ENCODE results near the gene DGCR2.

Gene DGCR2

DNA sequence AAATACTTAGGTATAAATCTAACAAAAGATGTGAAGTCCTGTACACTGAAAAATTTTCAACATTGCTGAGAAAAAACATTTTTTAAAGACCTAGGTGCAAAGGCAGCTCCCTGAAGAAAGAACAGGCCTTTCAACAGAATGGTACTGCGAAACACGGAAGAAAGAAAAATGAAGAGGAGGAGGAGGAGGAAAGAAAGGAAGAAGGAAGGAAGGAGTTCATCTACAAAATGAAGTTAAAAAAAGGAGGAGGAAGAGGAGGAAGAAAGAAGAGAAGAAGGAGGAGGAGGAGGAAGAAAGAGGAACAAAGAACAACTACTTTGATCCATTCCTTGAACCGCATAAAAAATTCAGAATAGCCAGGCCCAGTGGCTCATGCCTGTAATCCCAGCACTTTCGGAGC is 29.5 kb downstream of the DGCR2 start:
- no peaks in the 10 kb centered on the region for H3F3A ChIP-seq (ENCODE audit: insufficient read depth, low read length)
- peaks cover 21% of the 10 kb centered on the region for H3K79me2 ChIP-seq (ENCODE audit: low read length)
- H3K4me2 ChIP-seq (ENCODE audit: low read depth, low read length), result no peak overlapping the region
- no peak overlapping the region for H3K9ac ChIP-seq (ENCODE audit: low read length)
- TF ChIP-seq EZH2phosphoT487 (IDR thresholded peaks at IDR 0.05; ENCODE audit: low read length) (no peak), EZH2 (optimal IDR thresholded peaks at IDR 0.05; ENCODE audit: low read depth, low read length) (no peak)
- TF ChIP-seq, protein P1, sequence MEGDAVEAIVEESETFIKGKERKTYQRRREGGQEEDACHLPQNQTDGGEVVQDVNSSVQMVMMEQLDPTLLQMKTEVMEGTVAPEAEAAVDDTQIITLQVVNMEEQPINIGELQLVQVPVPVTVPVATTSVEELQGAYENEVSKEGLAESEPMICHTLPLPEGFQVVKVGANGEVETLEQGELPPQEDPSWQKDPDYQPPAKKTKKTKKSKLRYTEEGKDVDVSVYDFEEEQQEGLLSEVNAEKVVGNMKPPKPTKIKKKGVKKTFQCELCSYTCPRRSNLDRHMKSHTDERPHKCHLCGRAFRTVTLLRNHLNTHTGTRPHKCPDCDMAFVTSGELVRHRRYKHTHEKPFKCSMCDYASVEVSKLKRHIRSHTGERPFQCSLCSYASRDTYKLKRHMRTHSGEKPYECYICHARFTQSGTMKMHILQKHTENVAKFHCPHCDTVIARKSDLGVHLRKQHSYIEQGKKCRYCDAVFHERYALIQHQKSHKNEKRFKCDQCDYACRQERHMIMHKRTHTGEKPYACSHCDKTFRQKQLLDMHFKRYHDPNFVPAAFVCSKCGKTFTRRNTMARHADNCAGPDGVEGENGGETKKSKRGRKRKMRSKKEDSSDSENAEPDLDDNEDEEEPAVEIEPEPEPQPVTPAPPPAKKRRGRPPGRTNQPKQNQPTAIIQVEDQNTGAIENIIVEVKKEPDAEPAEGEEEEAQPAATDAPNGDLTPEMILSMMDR (IDR thresholded peaks at IDR 0.05; ENCODE audit: low read length), result no peak
- DNase-seq, result no peak
- no peak overlapping the region for H3K4me3 ChIP-seq (ENCODE audit: low read length)
- no peaks in the 10 kb centered on the region for H3K9me2 ChIP-seq (replicated peaks; ENCODE audit: insufficient read depth, low read length)
- no peak overlapping the region for H3K27ac ChIP-seq (ENCODE audit: low read length)
- H4K20me1 ChIP-seq (ENCODE audit: insufficient read depth, low read length), result no peaks in the 10 kb centered on the region; the same call in 1 of the 2 replicates
- H3K4me1 ChIP-seq (ENCODE audit: low read length), result no peaks in the 10 kb centered on the region
- no peaks in the 10 kb centered on the region for H3K36me3 ChIP-seq (replicated peaks; ENCODE audit: insufficient read depth, low read length)
- H3K27me3 ChIP-seq (replicated peaks; ENCODE audit: insufficient read depth, low read length), result no peaks in the 10 kb centered on the region
- H2AFZ ChIP-seq (ENCODE audit: low read length), result no peak overlapping the region
- no peaks in the 10 kb centered on the region for H3K9me3 ChIP-seq (replicated peaks; ENCODE audit: insufficient read depth, low read length)

DNA sequence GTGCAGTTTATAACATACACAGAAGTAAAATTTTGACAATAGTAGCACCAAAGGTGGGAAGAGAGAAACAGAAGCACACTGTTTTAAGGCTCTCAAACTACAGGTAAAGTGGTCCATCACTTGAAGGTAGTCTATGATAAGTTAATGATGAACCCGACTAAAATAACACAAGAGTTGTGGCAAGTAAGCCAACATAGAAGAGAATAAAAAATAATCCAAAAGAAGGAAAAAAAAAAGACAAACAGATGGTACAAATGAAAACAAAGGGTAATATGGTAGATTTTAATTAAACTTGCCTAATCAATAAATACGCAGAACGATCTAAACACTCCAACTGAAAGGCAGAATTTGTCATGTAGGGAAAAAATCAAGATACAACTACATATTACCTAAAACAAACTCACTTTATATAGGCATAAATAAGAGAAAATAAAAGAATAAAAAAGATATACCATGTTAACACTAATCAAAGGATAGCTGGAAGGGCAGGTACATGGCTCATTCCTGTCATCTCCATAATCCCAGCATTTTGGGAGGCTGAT is 31.6 kb downstream of the DGCR2 start:
- Histone ChIP-seq H4K20me1 (ENCODE audit: insufficient read depth, low read length) (no peaks in the 10 kb centered on the region; the same call in 1 of the 2 replicates), H3K9me3 (replicated peaks; ENCODE audit: insufficient read depth, low read length) (no peaks in the 10 kb centered on the region), H3F3A (ENCODE audit: insufficient read depth, low read length) (no peaks in the 10 kb centered on the region), H3K4me1 (ENCODE audit: low read length) (no peaks in the 10 kb centered on the region), H3K79me2 (ENCODE audit: low read length) (peaks cover 7% of the 10 kb centered on the region), H3K4me2 (ENCODE audit: low read depth, low read length) (no peak overlapping the region), H3K36me3 (replicated peaks; ENCODE audit: insufficient read depth, low read length) (no peaks in the 10 kb centered on the region), H3K9me2 (replicated peaks; ENCODE audit: insufficient read depth, low read length) (no peaks in the 10 kb centered on the region), H2AFZ (ENCODE audit: low read length) (no peak overlapping the region), H3K27ac (ENCODE audit: low read length) (no peak overlapping the region), H3K4me3 (ENCODE audit: low read length) (no peak overlapping the region), H3K9ac (ENCODE audit: low read length) (no peak overlapping the region), H3K27me3 (replicated peaks; ENCODE audit: insufficient read depth, low read length) (no peaks in the 10 kb centered on the region)
- TF ChIP-seq EZH2phosphoT487 (IDR thresholded peaks at IDR 0.05; ENCODE audit: low read length) (no peak), EZH2 (optimal IDR thresholded peaks at IDR 0.05; ENCODE audit: low read depth, low read length) (no peak)
- TF ChIP-seq, protein P1 (IDR thresholded peaks at IDR 0.05; ENCODE audit: low read length), result no peak
- DNase-seq, result no peak

DNA sequence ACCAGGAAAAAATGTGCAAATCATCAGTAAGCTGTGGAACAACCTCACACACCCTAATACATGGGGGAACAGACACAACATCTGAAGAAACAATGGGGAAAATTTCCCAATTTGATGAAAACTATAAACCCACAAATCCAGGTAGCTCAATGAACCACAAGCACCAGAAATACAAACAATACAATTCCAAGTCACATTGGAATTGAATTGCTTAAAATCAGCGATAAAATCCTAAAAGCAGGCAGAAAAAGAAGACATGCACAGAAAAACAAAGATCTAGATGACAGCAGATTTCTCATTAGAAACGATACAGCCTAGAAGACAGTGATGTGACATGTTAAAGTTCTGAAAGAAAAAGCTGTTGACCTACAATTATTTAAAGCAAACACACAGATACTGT is 32.0 kb downstream of the DGCR2 start:
- TF ChIP-seq EZH2 (optimal IDR thresholded peaks at IDR 0.05; ENCODE audit: low read depth, low read length) (no peak), EZH2phosphoT487 (IDR thresholded peaks at IDR 0.05; ENCODE audit: low read length) (no peak)
- TF ChIP-seq, protein P1 (IDR thresholded peaks at IDR 0.05; ENCODE audit: low read length), result no peak
- Histone ChIP-seq H4K20me1 (ENCODE audit: insufficient read depth, low read length) (no peaks in the 10 kb centered on the region; the same call in 1 of the 2 replicates), H3F3A (ENCODE audit: insufficient read depth, low read length) (no peaks in the 10 kb centered on the region), H3K4me3 (ENCODE audit: low read length) (no peak overlapping the region), H3K36me3 (replicated peaks; ENCODE audit: insufficient read depth, low read length) (no peaks in the 10 kb centered on the region), H3K4me1 (ENCODE audit: low read length) (no peaks in the 10 kb centered on the region), H3K4me2 (ENCODE audit: low read depth, low read length) (no peak overlapping the region), H3K9ac (ENCODE audit: low read length) (no peak overlapping the region), H3K9me2 (replicated peaks; ENCODE audit: insufficient read depth, low read length) (no peaks in the 10 kb centered on the region), H3K9me3 (replicated peaks; ENCODE audit: insufficient read depth, low read length) (no peaks in the 10 kb centered on the region), H3K79me2 (ENCODE audit: low read length) (peaks cover 7% of the 10 kb centered on the region), H3K27ac (ENCODE audit: low read length) (no peak overlapping the region), H3K27me3 (replicated peaks; ENCODE audit: insufficient read depth, low read length) (no peaks in the 10 kb centered on the region), H2AFZ (ENCODE audit: low read length) (no peak overlapping the region)
- DNase-seq, result no peak
